H1 (cell line): ENCODE measurements around the gene AKAP12. TPM values are rescaled to one million over a fixed set of nuclear protein-coding genes. Genes with fewer than 3 reads are reported as not detected.

Source experiments
- CTCF ChIA-PET: fragments of 300-600 bp; sonication (Branson Sonifier 250); formaldehyde crosslinking; loops from one replicate; lab custom pipeline; 2021; ENCODE audit not compliant: partially characterized antibody; lab: Charles Lee
- POLR2A ChIA-PET: fragments of 300-600 bp; sonication (Branson Sonifier 250); formaldehyde crosslinking; loops from one replicate; lab custom pipeline; 2021; ENCODE audit warnings: inconsistent platforms; ENCODE audit not compliant: partially characterized antibody; lab: Charles Lee
- DNase-seq, 2 experiments: peaks; one replicate each; pipeline versions ENCODE4 v3.0.0 to v3.0.0-alpha.2; 2010 to 2022; ENCODE audit warnings: low spot score in 2 of 2, low read depth in 1 of 2, mixed read lengths in 1 of 2
- FAIRE-seq: peaks from 2 replicates; lab custom pipeline; 2011; peaks lifted over from hg19 to GRCh38; lab: Jason Lieb, UNC
- H2AFZ ChIP-seq: 2 replicates; pipeline ENCODE4 v1.8.1; 2012; ENCODE audit warnings: low read length, inconsistent platforms
- H2AK5ac ChIP-seq: 2 replicates; pipeline ENCODE4 v1.6.1; 2013; ENCODE audit warnings: low read depth, low read length
- H2BK120ac ChIP-seq: replicated peaks from 2 replicates; pipeline ENCODE3; 2013; ENCODE audit warnings: low read depth, low read length, inconsistent platforms
- H2BK12ac ChIP-seq: 2 replicates; pipeline ENCODE4 v1.6.1; 2013; ENCODE audit warnings: low read depth, low read length
- H2BK15ac ChIP-seq: 2 replicates; pipeline ENCODE4 v1.6.1; 2013; ENCODE audit warnings: low read length
- H2BK20ac ChIP-seq: 2 replicates; pipeline ENCODE4 v1.6.1; 2013; ENCODE audit warnings: low read length
- H2BK5ac ChIP-seq: 2 replicates; pipeline ENCODE4 v1.6.1; 2013; ENCODE audit warnings: low read depth, low read length
- H3K14ac ChIP-seq: 2 replicates; pipeline ENCODE4 v1.6.1; 2013; ENCODE audit warnings: inconsistent platforms; ENCODE audit not compliant: insufficient read length
- H3K18ac ChIP-seq: 2 replicates; pipeline ENCODE4 v1.6.1; 2013; ENCODE audit warnings: low read length; ENCODE audit errors: extremely low read depth
- H3K23ac ChIP-seq: 2 replicates; pipeline ENCODE4 v1.6.1; 2013; ENCODE audit warnings: inconsistent platforms; ENCODE audit not compliant: insufficient read length
- H3K23me2 ChIP-seq: 2 replicates; pipeline ENCODE4 v1.6.1; 2013; ENCODE audit warnings: low read depth, low read length
- H3K27ac ChIP-seq: 2 replicates; pipeline ENCODE4 v1.6.1; 2011; ENCODE audit warnings: low read depth, low read length, inconsistent platforms
- H3K27me3 ChIP-seq, 4 experiments: replicated peaks in 1 of 4; 1 replicate in 1 of 4; 2 replicates in 3 of 4; pipeline versions ENCODE4 v1.6.1 to v1.8.1; 2011 to 2013; ENCODE audit warnings: low read length in 3 of 4, mild to moderate bottlenecking in 3 of 4, inconsistent platforms in 2 of 4, mixed read lengths in 2 of 4, moderate library complexity in 1 of 4; ENCODE audit not compliant: control insufficient read depth in 3 of 4, insufficient read depth in 3 of 4; ENCODE audit errors: extremely low read depth in 1 of 4
- H3K36me3 ChIP-seq, 4 experiments: 2 replicates each; pipeline versions ENCODE4 v1.6.1 to v1.8.1; 2011 to 2013; ENCODE audit warnings: mild to moderate bottlenecking in 4 of 4, low read length in 3 of 4, moderate library complexity in 2 of 4, control low read depth in 1 of 4, inconsistent platforms in 1 of 4; ENCODE audit not compliant: insufficient read depth in 4 of 4, control insufficient read depth in 2 of 4
- H3K4ac ChIP-seq: replicated peaks from 2 replicates; pipeline ENCODE3; 2013; ENCODE audit warnings: low read length, low read depth, mixed read lengths, inconsistent platforms; ENCODE audit not compliant: insufficient read length
- H3K4me1 ChIP-seq, 4 experiments: replicated peaks in 1 of 4; 1 replicate in 1 of 4; 2 replicates in 3 of 4; pipeline versions ENCODE4 v1.6.1 to v1.8.1; 2011 to 2013; ENCODE audit warnings: low read length in 3 of 4, inconsistent platforms in 2 of 4, mixed read lengths in 1 of 4; ENCODE audit not compliant: insufficient read depth in 4 of 4, control insufficient read depth in 3 of 4
- H3K4me2 ChIP-seq, 2 experiments: 2 replicates each; pipeline versions ENCODE4 v1.6.1 to v1.8.1; 2011 to 2013; ENCODE audit warnings: low read depth in 2 of 2, low read length in 2 of 2, control low read depth in 1 of 2, inconsistent platforms in 1 of 2, mild to moderate bottlenecking in 1 of 2; ENCODE audit not compliant: insufficient read depth in 1 of 2
- H3K4me3 ChIP-seq, 4 experiments: fragments of 200-600, 300-600 bp in 1 of 4; sonication (generic), shearing (Covaris generic), sonication (Bioruptor Twin) in 1 of 4; 2 replicates each; pipeline versions ENCODE4 v1.5.1 to v1.8.1; 2011 to 2016; ENCODE audit warnings: low read length in 4 of 4, low read depth in 3 of 4, control low read depth in 2 of 4, inconsistent platforms in 2 of 4, mild to moderate bottlenecking in 2 of 4, mixed read lengths in 1 of 4, moderate library complexity in 1 of 4; ENCODE audit not compliant: insufficient read depth in 2 of 4; ENCODE audit errors: extremely low read depth in 1 of 4
- H3K56ac ChIP-seq: replicated peaks from 2 replicates; pipeline ENCODE3; 2013; ENCODE audit warnings: low read depth, mild to moderate bottlenecking, mixed read lengths, low read length, inconsistent platforms; ENCODE audit not compliant: insufficient read length
- H3K79me1 ChIP-seq: 2 replicates; pipeline ENCODE4 v1.6.1; 2013; ENCODE audit warnings: low read depth, low read length, control low read depth
- H3K79me2 ChIP-seq, 2 experiments: 2 replicates each; pipeline versions ENCODE4 v1.6.1 to v1.8.1; 2012 to 2013; ENCODE audit warnings: low read length in 2 of 2, mild to moderate bottlenecking in 2 of 2, inconsistent platforms in 1 of 2; ENCODE audit not compliant: insufficient read depth in 2 of 2, control insufficient read depth in 1 of 2
- H3K9ac ChIP-seq, 4 experiments: replicated peaks in 1 of 4; 1 replicate in 1 of 4; 2 replicates in 3 of 4; pipeline versions ENCODE4 v1.6.1 to v1.8.1; 2011 to 2013; ENCODE audit warnings: low read depth in 3 of 4, low read length in 3 of 4, control low read depth in 2 of 4, mild to moderate bottlenecking in 2 of 4, moderate library complexity in 2 of 4, inconsistent platforms in 1 of 4; ENCODE audit errors: extremely low read depth in 1 of 4
- H3K9me3 ChIP-seq, 2 experiments: 2 replicates each; pipeline versions ENCODE4 v1.6.1 to v1.8.1; 2012 to 2013; ENCODE audit warnings: mild to moderate bottlenecking in 2 of 2, moderate library complexity in 2 of 2, control low read depth in 1 of 2, inconsistent platforms in 1 of 2, low read depth in 1 of 2, low read length in 1 of 2, mixed read lengths in 1 of 2; ENCODE audit not compliant: insufficient read depth in 2 of 2
- H4K20me1 ChIP-seq, 2 experiments: replicated peaks in 1 of 2; 2 replicates each; pipeline versions ENCODE3 to v1.8.1; 2011 to 2013; ENCODE audit warnings: inconsistent platforms in 2 of 2, low read length in 2 of 2, mild to moderate bottlenecking in 1 of 2; ENCODE audit not compliant: insufficient read depth in 2 of 2, control insufficient read depth in 1 of 2
- H4K5ac ChIP-seq: 2 replicates; pipeline ENCODE4 v1.6.1; 2013; ENCODE audit warnings: low read length, low read depth, mixed read lengths, inconsistent platforms; ENCODE audit not compliant: insufficient read length
- H4K8ac ChIP-seq: 2 replicates; pipeline ENCODE4 v1.8.0; 2013; ENCODE audit warnings: mild to moderate bottlenecking, moderate library complexity, low read length, inconsistent platforms; ENCODE audit not compliant: insufficient read depth; ENCODE audit errors: extremely low read depth
- H4K91ac ChIP-seq: replicated peaks from 2 replicates; pipeline ENCODE3; 2013; ENCODE audit warnings: low read length, mixed read lengths, inconsistent platforms; ENCODE audit not compliant: insufficient read length
- WGBS, 2 experiments: shearing (Covaris generic) in 1 of 2; methylation state at CpG; one replicate each; pipeline versions ENCODE4 v1.1.6 to v1.1.7; 2013 to 2015; ENCODE audit warnings: low lambda C conversion rate in 2 of 2, mixed read lengths in 2 of 2, inconsistent platforms in 1 of 2, low coverage in 1 of 2, missing lambda C conversion rate in 1 of 2; ENCODE audit not compliant: insufficient replicate concordance in 2 of 2, insufficient coverage in 1 of 2, insufficient read length in 1 of 2; ENCODE audit errors: extremely low coverage in 1 of 2, missing lambda C conversion rate in 1 of 2; 5-methylcytosine and 5-hydroxymethylcytosine counted together
- polyA plus RNA-seq, 7 experiments: library from polyadenylated mRNA; depleted of rRNA in 3 of 7; stranded (reverse) in 5 of 7; unstranded in 2 of 7; fragments of >200 nt in 5 of 7; fragments of 200-250 nt in 2 of 7; gene quantifications; 1 replicate in 5 of 7; 2 replicates in 1 of 7; 4 replicates in 1 of 7; pipeline versions ENCODE4 v1.2.1 to v1.2.3, GENCODE V29; 2011 to 2013; ENCODE audit warnings: missing spikeins in 2 of 7, mixed read lengths in 2 of 7
- total RNA-seq: library from RNA; stranded (reverse); fragmentation: NEBNext Ultra II Directional; extraction: Animal tissue kit (Norgen Biotek cat#: 25700); gene quantifications from 2 replicates; pipeline ENCODE4 v1.2.1, GENCODE V29; 2021

The AKAP12 gene
- total and polyA plus RNA-seq, 2 of the 8 experiments (the other 6 are each of a cell fraction or from before 2014, with no cell fraction given) = 14.6 to 79.2 TPM

DNA sequence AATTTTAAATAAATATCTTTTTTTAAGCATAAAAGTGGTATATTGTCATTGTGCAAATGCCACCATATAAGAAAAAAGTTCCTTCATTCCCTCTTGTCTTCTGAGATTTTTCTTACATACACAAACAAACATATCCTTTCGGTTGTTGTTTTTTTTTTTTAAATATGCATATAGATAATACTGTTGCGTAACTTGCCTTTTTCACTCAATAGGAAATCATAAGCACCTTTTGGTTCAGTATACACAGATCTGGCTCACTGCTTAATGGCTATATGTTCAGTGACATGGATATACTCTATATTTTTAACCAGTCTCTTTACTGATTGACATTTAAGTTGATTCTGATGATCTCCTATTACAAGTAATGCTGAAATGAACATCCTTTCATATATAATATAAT is 40.1 kb downstream of the AKAP12 start:
- Histone ChIP-seq H4K91ac (no peak overlapping the region), H2AK5ac (no peak overlapping the region), H3K9me3 (no peaks in the 10 kb centered on the region), H4K5ac (no peak overlapping the region), H4K8ac (no peak overlapping the region), H4K20me1 (peaks cover 0 to 2% of the 10 kb centered on the region in 2 experiments), H3K23me2 (no peaks in the 10 kb centered on the region), H3K18ac (no peak overlapping the region), H3K79me2 (peaks cover 0 to 48% of the 10 kb centered on the region in 2 experiments; a peak in 2 of 4 replicates), H3K27ac (no peak overlapping the region), H2BK120ac (no peak overlapping the region), H2BK5ac (no peak overlapping the region), H3K27me3 (no peaks in the 10 kb centered on the region), H3K4me1 (peaks cover 0 to 3% (median under 1%) of the 10 kb centered on the region in 4 experiments; a peak in 1 of 7 replicates), H2BK12ac (no peak overlapping the region), H3K36me3 (no peaks in the 10 kb centered on the region), H3K14ac (no peak overlapping the region), H2BK20ac (no peak overlapping the region), H3K4me3 (no peak overlapping the region), H3K9ac (no peak overlapping the region), H3K56ac (no peak overlapping the region), H2AFZ (no peak overlapping the region), H2BK15ac (no peak overlapping the region), H3K23ac (no peak overlapping the region), H3K4me2 (no peak overlapping the region), H3K79me1 (peaks cover 6% of the 10 kb centered on the region), H3K4ac (no peak overlapping the region)
- DNase-seq (no peak), FAIRE-seq (no peak)
- 80% methylated on average over 2 of the region's 2 CpGs; no CpG with 5 or more reads in 1 of the 2 experiments for whole genome bisulfite sequencing, 2 experiments
- ChIA-PET POLR2A (no interaction called here), CTCF (no interaction called here)
